Panc1 (cell line): Measurements from ENCODE around the gene DLG2.

Experiments used
- POLR2AphosphoS5 ChIP-seq: IDR thresholded peaks from 2 replicates; pipeline ENCODE4 v1.6.1; 2012; ENCODE audit warnings: mild to moderate bottlenecking, low read depth, low read length, moderate library complexity
- SIN3A ChIP-seq: IDR thresholded peaks from 2 replicates; pipeline ENCODE4 v1.6.1; 2012; ENCODE audit warnings: low read depth, mild to moderate bottlenecking, low read length, moderate library complexity, borderline replicate concordance; ENCODE audit not compliant: insufficient read depth
- TF ChIP-seq, protein P1 (sequence below): fragments of 450-650 bp; IDR thresholded peaks from 2 replicates; pipeline ENCODE4 v1.5.1; 2017; ENCODE audit warnings: mild to moderate bottlenecking
- TF ChIP-seq, protein P2 (sequence below), 2 experiments: IDR thresholded peaks; 2 replicates each; pipeline ENCODE4 v1.6.1; 2011 to 2012; ENCODE audit warnings: low read depth in 2 of 2, control low read depth in 1 of 2, low read length in 1 of 2, mild to moderate bottlenecking in 1 of 2, moderate library complexity in 1 of 2; ENCODE audit not compliant: insufficient read depth in 1 of 2

DNA sequence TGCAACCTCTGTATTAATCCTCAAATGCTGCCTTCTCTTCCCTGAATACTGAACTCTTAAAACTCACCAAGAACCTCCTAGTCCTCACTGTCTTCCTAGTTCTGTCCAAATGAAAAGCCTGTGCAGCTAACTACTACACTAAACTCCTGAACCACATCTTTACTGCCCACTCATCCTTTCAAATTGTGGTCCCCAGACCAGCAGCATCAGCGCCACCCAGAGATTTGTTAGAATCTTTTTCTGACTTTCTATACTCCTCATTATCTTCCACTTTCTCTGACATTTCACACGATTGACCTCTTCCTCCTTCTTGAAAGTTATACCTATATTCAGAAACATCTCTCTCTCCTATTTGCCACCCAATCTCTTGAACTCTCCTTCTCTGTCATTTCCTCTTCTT lies 461.3 kb downstream of the DLG2 start:
- TF ChIP-seq POLR2AphosphoS5 (no peak), SIN3A (no peak)
- TF ChIP-seq, protein P1, sequence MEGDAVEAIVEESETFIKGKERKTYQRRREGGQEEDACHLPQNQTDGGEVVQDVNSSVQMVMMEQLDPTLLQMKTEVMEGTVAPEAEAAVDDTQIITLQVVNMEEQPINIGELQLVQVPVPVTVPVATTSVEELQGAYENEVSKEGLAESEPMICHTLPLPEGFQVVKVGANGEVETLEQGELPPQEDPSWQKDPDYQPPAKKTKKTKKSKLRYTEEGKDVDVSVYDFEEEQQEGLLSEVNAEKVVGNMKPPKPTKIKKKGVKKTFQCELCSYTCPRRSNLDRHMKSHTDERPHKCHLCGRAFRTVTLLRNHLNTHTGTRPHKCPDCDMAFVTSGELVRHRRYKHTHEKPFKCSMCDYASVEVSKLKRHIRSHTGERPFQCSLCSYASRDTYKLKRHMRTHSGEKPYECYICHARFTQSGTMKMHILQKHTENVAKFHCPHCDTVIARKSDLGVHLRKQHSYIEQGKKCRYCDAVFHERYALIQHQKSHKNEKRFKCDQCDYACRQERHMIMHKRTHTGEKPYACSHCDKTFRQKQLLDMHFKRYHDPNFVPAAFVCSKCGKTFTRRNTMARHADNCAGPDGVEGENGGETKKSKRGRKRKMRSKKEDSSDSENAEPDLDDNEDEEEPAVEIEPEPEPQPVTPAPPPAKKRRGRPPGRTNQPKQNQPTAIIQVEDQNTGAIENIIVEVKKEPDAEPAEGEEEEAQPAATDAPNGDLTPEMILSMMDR: no peak
- TF ChIP-seq, protein P2, sequence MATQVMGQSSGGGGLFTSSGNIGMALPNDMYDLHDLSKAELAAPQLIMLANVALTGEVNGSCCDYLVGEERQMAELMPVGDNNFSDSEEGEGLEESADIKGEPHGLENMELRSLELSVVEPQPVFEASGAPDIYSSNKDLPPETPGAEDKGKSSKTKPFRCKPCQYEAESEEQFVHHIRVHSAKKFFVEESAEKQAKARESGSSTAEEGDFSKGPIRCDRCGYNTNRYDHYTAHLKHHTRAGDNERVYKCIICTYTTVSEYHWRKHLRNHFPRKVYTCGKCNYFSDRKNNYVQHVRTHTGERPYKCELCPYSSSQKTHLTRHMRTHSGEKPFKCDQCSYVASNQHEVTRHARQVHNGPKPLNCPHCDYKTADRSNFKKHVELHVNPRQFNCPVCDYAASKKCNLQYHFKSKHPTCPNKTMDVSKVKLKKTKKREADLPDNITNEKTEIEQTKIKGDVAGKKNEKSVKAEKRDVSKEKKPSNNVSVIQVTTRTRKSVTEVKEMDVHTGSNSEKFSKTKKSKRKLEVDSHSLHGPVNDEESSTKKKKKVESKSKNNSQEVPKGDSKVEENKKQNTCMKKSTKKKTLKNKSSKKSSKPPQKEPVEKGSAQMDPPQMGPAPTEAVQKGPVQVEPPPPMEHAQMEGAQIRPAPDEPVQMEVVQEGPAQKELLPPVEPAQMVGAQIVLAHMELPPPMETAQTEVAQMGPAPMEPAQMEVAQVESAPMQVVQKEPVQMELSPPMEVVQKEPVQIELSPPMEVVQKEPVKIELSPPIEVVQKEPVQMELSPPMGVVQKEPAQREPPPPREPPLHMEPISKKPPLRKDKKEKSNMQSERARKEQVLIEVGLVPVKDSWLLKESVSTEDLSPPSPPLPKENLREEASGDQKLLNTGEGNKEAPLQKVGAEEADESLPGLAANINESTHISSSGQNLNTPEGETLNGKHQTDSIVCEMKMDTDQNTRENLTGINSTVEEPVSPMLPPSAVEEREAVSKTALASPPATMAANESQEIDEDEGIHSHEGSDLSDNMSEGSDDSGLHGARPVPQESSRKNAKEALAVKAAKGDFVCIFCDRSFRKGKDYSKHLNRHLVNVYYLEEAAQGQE (IDR thresholded peaks at IDR 0.05; ENCODE audit: insufficient read depth in 1 of 2, low read depth in 2 of 2, low read length in 1 of 2): no peak
